SU-DHL-6 (cell line): ENCODE results near the gene PRDM11.

Experiments
- H2AFZ ChIP-seq: fragments of 200-600 bp; sonication (generic); 2 replicates; pipeline ENCODE4 v1.6.1; 2014; ENCODE audit warnings: low read depth, mild to moderate bottlenecking, moderate library complexity, mixed read lengths, antibody characterized with exemption, low read length; ENCODE audit not compliant: severe bottlenecking
- H3F3A ChIP-seq: fragments of 200-600 bp; shearing (Covaris generic); 2 replicates; pipeline ENCODE4 v1.6.0; 2016; ENCODE audit warnings: antibody characterized with exemption, mild to moderate bottlenecking; ENCODE audit not compliant: insufficient read depth
- H3K27ac ChIP-seq: fragments of 200-600 bp; sonication (generic); 2 replicates; pipeline ENCODE4 v1.5.1; 2016; ENCODE audit warnings: low read depth, mild to moderate bottlenecking, low read length, moderate library complexity, mixed read lengths
- H3K27me3 ChIP-seq: fragments of 200-600 bp; sonication (generic), shearing (Covaris generic); 2 replicates; pipeline ENCODE4 v1.6.0; 2014; ENCODE audit warnings: mild to moderate bottlenecking, low read length
- H3K36me3 ChIP-seq: fragments of 200-600 bp; sonication (generic); 2 replicates; pipeline ENCODE4 v1.6.1; 2014; ENCODE audit warnings: mild to moderate bottlenecking, low read length, mixed read lengths
- H3K4me2 ChIP-seq: fragments of 300-600, 200-600 bp; shearing (Covaris generic), sonication (generic); 2 replicates; pipeline ENCODE4 v1.6.0; 2014; ENCODE audit warnings: low read length, low read depth, mild to moderate bottlenecking; ENCODE audit not compliant: poor library complexity, severe bottlenecking
- H3K4me3 ChIP-seq: fragments of 200-600 bp; sonication (generic); 2 replicates; pipeline ENCODE4 v1.5.1; 2014; ENCODE audit warnings: antibody characterized with exemption, low read length, mild to moderate bottlenecking, mixed read lengths; ENCODE audit not compliant: insufficient read depth, poor library complexity, severe bottlenecking
- H3K79me2 ChIP-seq: fragments of 200-600 bp; sonication (generic); 2 replicates; pipeline ENCODE4 v1.6.1; 2014; ENCODE audit warnings: mild to moderate bottlenecking, low read length, moderate library complexity; ENCODE audit not compliant: insufficient read depth
- H3K9ac ChIP-seq: fragments of 200-600 bp; sonication (generic); 2 replicates; pipeline ENCODE4 v1.7.0; 2014; ENCODE audit warnings: mild to moderate bottlenecking, low read length
- H3K9me2 ChIP-seq: fragments of 200-600 bp; sonication (generic); replicated peaks from 2 replicates; pipeline ENCODE4 v1.6.1; 2014; ENCODE audit warnings: low read length; ENCODE audit not compliant: insufficient read depth
- H3K9me3 ChIP-seq: fragments of 200-600 bp; sonication (generic); 2 replicates; pipeline ENCODE4 v1.6.1; 2014; ENCODE audit warnings: low read length, mixed read lengths; ENCODE audit not compliant: insufficient read depth
- H4K20me1 ChIP-seq: fragments of 200-600 bp; sonication (generic); 2 replicates; pipeline ENCODE4 v1.6.1; 2014; ENCODE audit warnings: low read depth, mild to moderate bottlenecking, antibody characterized with exemption, low read length, moderate library complexity, mixed read lengths
- EZH2phosphoT487 ChIP-seq: fragments of 200-600 bp; sonication (generic), shearing (Covaris generic); conservative IDR thresholded peaks from 2 replicates; pipeline ENCODE4 v1.6.1; 2018; ENCODE audit warnings: mild to moderate bottlenecking, antibody characterized with exemption, low read length, moderate library complexity, mixed read lengths
- TF ChIP-seq, protein P1 (sequence below): fragments of 200-600 bp; sonication (generic); IDR thresholded peaks from one replicate; pipeline ENCODE4 v1.5.1; 2017; ENCODE audit warnings: antibody characterized with exemption, mild to moderate bottlenecking, low read length, moderate library complexity; ENCODE audit not compliant: insufficient read depth, poor library complexity, severe bottlenecking

PRDM11 gene

DNA sequence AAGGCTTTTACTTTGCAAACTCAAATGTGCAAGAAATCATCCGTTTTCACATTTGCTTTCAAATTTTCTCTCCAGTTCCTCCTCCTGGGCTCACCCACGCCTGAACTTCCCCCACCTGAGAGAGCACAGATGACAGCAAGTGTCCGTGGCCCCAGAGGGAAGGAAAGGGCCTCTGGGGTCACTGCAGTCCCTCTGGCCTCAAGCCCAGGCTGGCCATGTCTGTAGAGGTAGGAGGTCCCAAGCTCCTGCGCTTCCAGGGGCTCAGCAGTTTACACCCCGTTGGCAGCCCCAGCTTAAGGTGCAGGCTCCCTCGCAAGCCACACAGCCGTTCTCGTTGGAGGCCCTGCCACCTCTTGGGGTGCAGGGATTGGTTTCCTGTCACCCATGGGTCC lies 40.5 kb upstream of the PRDM11 start:
- H3K79me2 ChIP-seq: no peaks in the 10 kb centered on the region
- no peak overlapping the region for H3K9ac ChIP-seq
- TF ChIP-seq, protein P1, sequence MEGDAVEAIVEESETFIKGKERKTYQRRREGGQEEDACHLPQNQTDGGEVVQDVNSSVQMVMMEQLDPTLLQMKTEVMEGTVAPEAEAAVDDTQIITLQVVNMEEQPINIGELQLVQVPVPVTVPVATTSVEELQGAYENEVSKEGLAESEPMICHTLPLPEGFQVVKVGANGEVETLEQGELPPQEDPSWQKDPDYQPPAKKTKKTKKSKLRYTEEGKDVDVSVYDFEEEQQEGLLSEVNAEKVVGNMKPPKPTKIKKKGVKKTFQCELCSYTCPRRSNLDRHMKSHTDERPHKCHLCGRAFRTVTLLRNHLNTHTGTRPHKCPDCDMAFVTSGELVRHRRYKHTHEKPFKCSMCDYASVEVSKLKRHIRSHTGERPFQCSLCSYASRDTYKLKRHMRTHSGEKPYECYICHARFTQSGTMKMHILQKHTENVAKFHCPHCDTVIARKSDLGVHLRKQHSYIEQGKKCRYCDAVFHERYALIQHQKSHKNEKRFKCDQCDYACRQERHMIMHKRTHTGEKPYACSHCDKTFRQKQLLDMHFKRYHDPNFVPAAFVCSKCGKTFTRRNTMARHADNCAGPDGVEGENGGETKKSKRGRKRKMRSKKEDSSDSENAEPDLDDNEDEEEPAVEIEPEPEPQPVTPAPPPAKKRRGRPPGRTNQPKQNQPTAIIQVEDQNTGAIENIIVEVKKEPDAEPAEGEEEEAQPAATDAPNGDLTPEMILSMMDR: no peak
- TF ChIP-seq EZH2phosphoT487: no peak
- H4K20me1 ChIP-seq: no peaks in the 10 kb centered on the region
- no peak overlapping the region for H3K4me2 ChIP-seq
- no peak overlapping the region for H2AFZ ChIP-seq
- no peaks in the 10 kb centered on the region for H3K9me2 ChIP-seq
- H3F3A ChIP-seq: no peaks in the 10 kb centered on the region
- no peak overlapping the region for H3K4me3 ChIP-seq
- H3K9me3 ChIP-seq: no peaks in the 10 kb centered on the region
- H3K27ac ChIP-seq: no peak overlapping the region
- no peaks in the 10 kb centered on the region for H3K36me3 ChIP-seq
- no peaks in the 10 kb centered on the region for H3K27me3 ChIP-seq

DNA sequence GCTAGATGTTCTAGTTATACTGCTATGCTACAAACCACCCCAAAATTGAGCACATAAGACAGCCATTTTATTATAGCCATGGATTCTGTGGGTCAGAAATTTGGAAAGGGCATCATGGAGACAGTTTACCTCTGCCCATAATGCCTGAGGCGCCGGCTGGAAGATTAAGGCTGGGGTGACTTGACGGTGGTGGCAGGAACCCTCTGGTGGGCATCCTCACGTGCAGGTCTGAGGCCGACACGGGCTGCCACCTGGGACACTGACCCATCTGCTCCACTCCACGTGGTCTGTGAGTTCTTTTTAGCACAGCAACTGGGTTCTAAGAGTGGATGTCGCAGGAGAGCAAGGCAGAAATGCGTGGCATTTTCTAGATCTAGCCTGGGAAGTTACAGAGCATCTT lies 40.0 kb upstream of the PRDM11 start:
- Histone ChIP-seq H3K27me3 (no peaks in the 10 kb centered on the region), H2AFZ (no peak overlapping the region), H3K9me3 (no peaks in the 10 kb centered on the region), H3K36me3 (no peaks in the 10 kb centered on the region), H3K4me3 (no peak overlapping the region), H3K4me2 (no peak overlapping the region), H3K79me2 (no peaks in the 10 kb centered on the region), H3K9me2 (no peaks in the 10 kb centered on the region), H3K9ac (no peak overlapping the region), H3F3A (no peaks in the 10 kb centered on the region), H4K20me1 (no peaks in the 10 kb centered on the region), H3K27ac (no peak overlapping the region)
- TF ChIP-seq EZH2phosphoT487: no peak
- TF ChIP-seq, protein P1: no peak

DNA sequence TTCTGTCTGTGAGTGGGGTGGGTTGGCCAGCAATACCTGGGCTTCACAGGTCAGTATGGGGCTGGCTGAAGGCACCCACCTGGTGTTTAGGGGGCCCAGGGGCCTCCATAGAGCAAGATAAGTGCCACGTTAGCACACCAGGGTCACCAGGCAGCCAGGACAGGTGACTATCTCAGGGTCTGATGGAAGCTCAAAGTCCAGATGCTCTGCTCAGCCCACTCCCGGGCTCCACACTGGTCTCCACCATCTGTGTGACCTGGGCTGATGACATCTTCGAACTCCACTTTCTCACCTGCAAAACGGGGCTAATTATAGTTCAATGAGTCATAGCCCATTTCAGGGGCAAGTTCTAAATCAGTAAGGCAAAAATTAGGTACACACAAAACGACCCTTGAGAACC lies 39.4 kb upstream of the PRDM11 start:
- H3K9ac ChIP-seq: no peak overlapping the region
- no peak overlapping the region for H3K27ac ChIP-seq
- no peak overlapping the region for H3K4me3 ChIP-seq
- H3F3A ChIP-seq: no peaks in the 10 kb centered on the region
- H3K9me2 ChIP-seq: no peaks in the 10 kb centered on the region
- H2AFZ ChIP-seq: no peak overlapping the region
- H3K36me3 ChIP-seq: no peaks in the 10 kb centered on the region
- H3K4me2 ChIP-seq: no peak overlapping the region
- no peaks in the 10 kb centered on the region for H3K9me3 ChIP-seq
- no peaks in the 10 kb centered on the region for H3K27me3 ChIP-seq
- no peaks in the 10 kb centered on the region for H4K20me1 ChIP-seq
- TF ChIP-seq, protein P1: no peak
- TF ChIP-seq EZH2phosphoT487: no peak
- H3K79me2 ChIP-seq: no peaks in the 10 kb centered on the region
